Measurements from ENCODE around the gene LRBA.

LRBA gene

DNA sequence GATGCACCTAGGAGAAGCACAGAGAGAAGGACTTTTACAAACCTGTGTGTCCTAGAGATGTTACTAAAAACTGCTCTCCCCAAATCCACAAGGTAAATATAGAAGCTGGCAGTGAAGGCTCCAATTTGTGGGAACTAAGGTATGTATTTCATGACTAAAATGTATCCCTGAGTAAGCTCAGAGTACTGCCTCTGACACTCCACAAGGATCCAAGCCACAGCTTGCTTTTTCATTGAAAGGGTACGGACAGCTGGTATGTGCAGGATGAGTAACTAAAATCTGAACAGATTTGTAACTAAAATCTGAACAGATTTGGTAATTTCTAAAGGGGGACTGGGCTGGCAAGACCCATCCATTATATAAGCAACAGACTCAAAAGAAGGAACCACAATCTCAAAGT lies 749.3 kb downstream of the LRBA start:
- no peak for DNase-seq (ENCODE audit: low spot score)

GRCh38 chr4:150264595-150265161 lies 750.4 kb downstream of the LRBA start:
- DNase-seq (ENCODE audit: low spot score): no peak

- no peak for DNase-seq (ENCODE audit: low spot score)
Observed at GRCh38 chr4:150262611-150263010, 752.5 kb downstream of the LRBA start.

DNA sequence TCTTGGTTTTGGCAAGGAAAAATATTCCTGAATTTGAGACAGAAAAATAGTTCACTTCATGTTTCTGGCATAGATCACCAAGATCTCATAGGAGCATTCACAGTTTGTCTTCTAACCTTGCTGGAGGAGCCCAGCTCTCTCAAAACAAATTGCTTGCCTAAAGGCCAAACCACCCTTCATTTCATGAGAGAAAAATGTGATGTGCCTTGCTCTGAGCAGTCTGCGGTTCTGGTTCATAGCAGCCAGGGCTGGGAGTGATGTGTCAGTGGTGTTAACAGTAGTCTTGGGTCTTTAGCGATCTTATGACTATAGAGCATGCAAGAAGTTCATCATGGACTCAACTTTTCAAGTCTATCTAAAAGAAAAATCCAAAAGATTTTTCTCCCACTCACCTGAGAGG lies 753.5 kb downstream of the LRBA start:
- no peak for DNase-seq (ENCODE audit: low spot score)

GRCh38 chr4:150259861-150260567 lies 755.1 kb downstream of the LRBA start:
- DNase-seq (ENCODE audit: low spot score): no peak

- DNase-seq (ENCODE audit: low spot score): no peak
Observed at GRCh38 chr4:150258569-150258968, 756.5 kb downstream of the LRBA start.

- DNase-seq (ENCODE audit: low spot score): no peak
Observed at GRCh38 chr4:150256841-150257730, 758.0 kb downstream of the LRBA start.

DNA sequence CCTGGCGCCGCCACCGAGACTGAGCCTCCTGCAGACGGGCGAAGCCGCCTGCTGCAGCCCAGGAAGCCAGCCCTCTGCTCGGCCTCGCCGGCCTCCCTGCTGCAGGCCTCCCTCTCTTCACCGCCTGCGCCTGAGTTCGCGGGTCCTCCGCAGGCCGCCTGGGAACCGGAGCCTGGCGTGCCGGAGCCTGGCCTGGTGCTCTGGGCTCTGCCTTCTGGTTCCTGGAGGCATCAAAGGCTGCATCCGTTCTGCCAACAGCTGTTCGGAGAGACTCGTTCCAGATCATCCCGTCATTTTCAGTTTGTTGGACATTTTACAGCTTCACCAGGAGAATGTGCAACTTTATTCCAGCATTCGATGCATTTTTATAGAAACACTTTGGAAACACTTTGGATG lies 758.9 kb downstream of the LRBA start:
- DNase-seq (ENCODE audit: low spot score): no peak

GRCh38 chr4:150255610-150256224 lies 759.4 kb downstream of the LRBA start:
- no peak for DNase-seq (ENCODE audit: low spot score)

DNA sequence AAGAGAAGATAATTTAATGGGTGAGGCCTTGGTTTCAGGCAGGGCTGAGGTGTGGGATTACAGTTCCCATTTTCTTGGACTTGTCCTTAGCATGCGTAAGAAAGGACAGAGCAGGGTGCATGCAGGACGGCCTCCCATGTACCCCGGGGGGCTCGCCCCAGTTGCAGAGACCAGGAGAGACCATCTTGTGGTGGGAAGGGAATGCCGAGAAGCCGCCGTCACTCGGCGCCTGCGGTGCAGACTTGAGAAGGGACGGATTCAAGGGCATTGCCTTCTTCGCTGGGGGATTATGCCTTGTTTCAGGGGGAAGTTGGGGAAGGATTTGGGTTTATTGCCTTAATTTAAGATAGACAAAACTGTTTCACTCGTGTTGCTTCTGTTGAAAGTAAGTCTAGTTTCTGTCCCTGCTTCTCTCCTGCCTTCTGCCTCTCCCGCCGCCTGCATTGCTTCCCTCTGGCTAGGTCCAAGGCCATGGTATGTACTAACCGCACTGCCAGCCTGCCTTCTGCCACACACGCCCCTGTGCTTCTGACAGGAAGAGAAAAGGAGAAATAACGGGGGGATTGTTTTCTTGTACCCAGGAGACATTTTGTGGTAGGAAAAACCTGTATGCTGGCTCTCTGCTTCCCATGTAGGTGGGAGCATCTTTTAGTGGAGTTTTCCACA lies 761.0 kb downstream of the LRBA start:
- DNase-seq (ENCODE audit: low spot score): no peak

GRCh38 chr4:150253416-150253815 lies 761.7 kb downstream of the LRBA start:
- DNase-seq (ENCODE audit: low spot score): no peak

DNA sequence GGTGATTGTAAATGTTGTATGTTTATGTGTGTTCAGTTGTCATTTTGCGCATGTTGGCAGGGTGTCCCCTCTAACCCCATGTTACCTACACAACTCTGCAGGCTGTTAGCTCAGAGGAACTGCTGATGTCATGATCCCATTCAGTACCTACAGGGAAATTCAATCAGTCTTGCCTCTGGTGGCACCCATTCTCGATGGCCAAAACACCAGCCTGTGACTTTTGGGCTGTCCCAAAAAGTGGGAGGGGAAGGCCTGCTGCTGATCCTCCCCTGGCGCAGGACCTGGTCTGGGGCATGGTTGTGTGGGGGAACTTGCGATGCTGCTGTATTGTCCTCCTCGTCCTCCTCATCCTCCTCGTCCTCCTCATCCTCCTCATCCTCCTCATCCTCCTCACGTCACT lies 762.3 kb downstream of the LRBA start:
- DNase-seq (ENCODE audit: low spot score): no peak

DNA sequence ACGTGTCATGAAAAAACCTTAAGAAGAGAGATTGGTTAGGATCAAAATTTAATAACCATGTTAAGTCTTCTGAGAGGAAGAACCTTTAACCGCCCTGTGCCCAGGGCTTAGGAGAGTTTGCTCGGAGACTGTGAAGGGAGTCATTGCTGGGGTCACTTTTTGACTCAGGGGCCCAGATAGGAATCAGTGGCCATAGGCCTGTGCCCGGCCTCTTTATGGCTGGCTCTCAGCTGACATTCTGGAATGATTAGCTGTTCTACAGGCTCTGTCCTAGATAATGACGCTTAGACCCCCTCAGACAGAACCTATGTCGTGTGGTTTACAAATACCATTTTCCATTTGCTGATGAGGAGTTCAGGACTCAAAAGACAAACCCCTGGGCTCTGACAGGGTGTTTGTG lies 762.8 kb downstream of the LRBA start:
- no peak for DNase-seq (ENCODE audit: low spot score)

DNA sequence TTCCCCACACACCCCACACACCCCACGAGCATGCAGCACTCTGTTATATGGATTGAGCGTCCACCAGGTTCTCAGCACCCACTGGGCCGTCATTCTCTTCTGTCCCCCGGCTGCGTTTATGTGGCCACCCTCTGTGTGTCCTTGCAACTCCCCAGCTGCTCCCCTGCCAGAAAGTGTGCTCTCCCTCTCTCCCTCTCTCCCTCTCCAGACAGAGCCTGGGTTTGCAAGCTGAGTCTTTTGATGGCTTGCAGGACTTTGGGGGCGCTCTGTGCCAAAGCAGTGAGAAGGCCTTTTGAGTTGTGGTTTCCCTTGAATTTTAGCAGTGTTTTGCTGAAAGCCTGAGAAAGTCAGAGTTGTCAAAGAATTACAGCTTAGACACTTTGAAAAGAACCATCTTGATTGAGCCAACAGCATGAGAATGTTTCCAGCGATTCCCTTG lies 763.3 kb downstream of the LRBA start:
- DNase-seq (ENCODE audit: low spot score): no peak

DNA sequence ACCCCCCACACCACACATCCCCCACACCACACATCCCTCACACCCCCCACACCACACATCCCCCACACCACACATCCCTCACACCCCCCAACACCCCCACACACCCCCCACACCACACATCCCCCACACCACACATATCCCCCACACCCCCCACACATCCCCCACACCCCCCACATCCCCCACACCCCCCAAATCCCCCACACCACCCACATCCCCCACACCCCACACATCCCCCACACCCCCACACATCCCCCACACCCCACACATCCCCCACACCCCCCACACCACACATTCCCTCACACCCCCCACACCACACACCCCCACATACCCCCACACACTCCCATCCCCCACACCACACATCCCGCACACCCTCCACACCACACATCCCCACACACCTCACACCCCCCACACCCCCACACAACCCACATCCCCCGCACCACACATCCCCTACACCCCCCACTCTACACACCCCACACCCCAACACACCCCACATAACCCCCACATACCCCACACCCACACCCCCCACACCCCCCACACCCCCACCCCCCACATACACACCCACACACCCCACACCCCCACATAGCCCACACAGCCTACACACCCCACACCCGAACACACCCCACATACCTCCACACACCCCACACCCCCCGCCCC lies 764.0 kb downstream of the LRBA start:
- no peak for DNase-seq (ENCODE audit: low spot score)

GRCh38 chr4:150250293-150250997 lies 764.6 kb downstream of the LRBA start:
- no peak for DNase-seq (ENCODE audit: low spot score)

DNA sequence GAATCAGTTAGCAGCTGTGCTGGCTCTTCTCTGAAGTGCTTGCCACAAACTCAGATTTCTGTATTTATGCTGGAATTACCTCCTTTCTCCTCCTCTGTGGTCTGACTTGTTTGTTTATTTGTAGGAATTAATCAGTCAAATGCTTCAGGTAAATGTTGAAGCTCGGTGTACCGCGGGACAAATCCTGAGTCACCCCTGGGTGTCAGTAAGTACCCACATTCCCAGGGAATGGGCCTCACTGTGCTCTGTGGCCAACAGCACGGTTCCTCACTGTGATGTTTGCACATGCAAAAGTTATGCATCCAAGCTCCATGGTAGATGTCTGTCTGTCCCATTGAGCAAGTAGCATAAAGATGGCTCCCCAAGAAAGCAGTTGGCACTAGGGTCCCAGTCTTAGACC lies 766.9 kb downstream of the LRBA start:
- DNase-seq (ENCODE audit: low spot score): no peak

- no peak for DNase-seq (ENCODE audit: low spot score)
Observed at GRCh38 chr4:150247184-150247583, 767.9 kb downstream of the LRBA start.

DNA sequence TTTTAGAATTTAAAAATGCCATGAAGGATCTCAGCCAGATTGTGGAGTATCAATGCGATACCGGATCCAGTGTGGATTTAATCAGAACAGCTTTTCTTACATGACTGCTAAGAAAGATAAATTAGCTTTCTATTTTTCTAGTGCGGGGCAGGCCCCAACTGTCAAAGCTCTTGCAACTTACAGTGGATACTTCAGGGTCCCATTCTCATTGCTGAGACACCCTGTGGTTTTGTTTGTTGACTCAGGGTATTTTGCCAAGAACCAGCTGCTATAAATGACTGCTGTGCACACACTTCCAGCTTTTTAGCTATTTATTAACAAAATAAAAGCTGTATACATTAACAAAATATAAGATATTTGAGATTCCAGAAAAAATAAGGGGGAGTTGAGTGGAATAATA lies 770.5 kb downstream of the LRBA start:
- peak; percentile 50 for DNase-seq (ENCODE audit: low spot score)

- DNase-seq (ENCODE audit: low spot score): no peak
Observed at GRCh38 chr4:150243932-150244331, 771.2 kb downstream of the LRBA start.
